ENCODE data around the gene HSPA5. TPM values are rescaled to one million over a fixed set of nuclear protein-coding genes. Genes with fewer than 3 reads are reported as not detected.
A peak's percentile ranks its signal among the peaks of the same experiment; 100 is the strongest.
"Not testable (repeated sequence)": the region's sequence is repeated elsewhere in the genome, so short reads cannot be mapped to it uniquely, and the experiment has no call there.

Gene HSPA5
- total RNA-seq (2014; rRNA removed; shearing (Covaris generic); ENCODE audit: low replicate concordance): 117 and 156 TPM in 2 replicates

GRCh38 chr9:125241000-125241862 is at the start of gene HSPA5:
Gene HSPA5 (minus strand): TSS chr9:125241343. CDS start chr9:125241126, 217 bp downstream.
- H3K4me3 ChIP-seq: peak within 1 kb of the TSS; percentile 86
- no peaks in the 10 kb centered on the region for H3K9me3 ChIP-seq
- DNase-seq: peak; percentile 99
- H3K36me3 ChIP-seq: peaks cover 48% of the 10 kb centered on the region
- H3K27me3 ChIP-seq: no peaks in the 10 kb centered on the region

- H3K27me3 ChIP-seq, H3K9me3 ChIP-seq, H3K4me3 ChIP-seq, H3K36me3 ChIP-seq, DNase-seq: not testable (repeated sequence)
Observed at GRCh38 chr9:125286935-125287433, 45.8 kb upstream of the HSPA5 start.

GRCh38 chr9:125284855-125285254 is 43.7 kb upstream of the HSPA5 start:
- DNase-seq: no peak
- Histone ChIP-seq H3K27me3 (no peaks in the 10 kb centered on the region), H3K4me3 (no peak overlapping the region), H3K36me3 (peaks cover 4% of the 10 kb centered on the region; the same call in 1 of the 2 replicates), H3K9me3 (no peaks in the 10 kb centered on the region)

- H3K9me3 ChIP-seq: no peaks in the 10 kb centered on the region
- no peak overlapping the region for H3K4me3 ChIP-seq
- DNase-seq: no peak
- H3K27me3 ChIP-seq: no peaks in the 10 kb centered on the region
- peaks cover 5% of the 10 kb centered on the region for H3K36me3 ChIP-seq
Observed at GRCh38 chr9:125280945-125281344, 39.8 kb upstream of the HSPA5 start.

- no peaks in the 10 kb centered on the region for H3K27me3 ChIP-seq
- H3K36me3 ChIP-seq: peaks cover 7% of the 10 kb centered on the region
- H3K9me3 ChIP-seq: no peaks in the 10 kb centered on the region
- H3K4me3 ChIP-seq: no peak overlapping the region
- no peak for DNase-seq
Observed at GRCh38 chr9:125277411-125277810, 36.3 kb upstream of the HSPA5 start.

GRCh38 chr9:125276771-125277170 is 35.6 kb upstream of the HSPA5 start:
- Histone ChIP-seq H3K27me3 (no peaks in the 10 kb centered on the region), H3K4me3 (no peak overlapping the region), H3K36me3 (peaks cover 7% of the 10 kb centered on the region), H3K9me3 (no peaks in the 10 kb centered on the region)
- DNase-seq: no peak

- no peaks in the 10 kb centered on the region for H3K9me3 ChIP-seq
- no peak overlapping the region for H3K4me3 ChIP-seq
- no peak for DNase-seq
- no peaks in the 10 kb centered on the region for H3K27me3 ChIP-seq
- H3K36me3 ChIP-seq: peaks cover 17% of the 10 kb centered on the region
Observed at GRCh38 chr9:125272697-125273096, 31.6 kb upstream of the HSPA5 start.

- DNase-seq: no peak
- Histone ChIP-seq H3K4me3 (no peak overlapping the region), H3K36me3 (peaks cover 30% of the 10 kb centered on the region), H3K9me3 (no peaks in the 10 kb centered on the region), H3K27me3 (no peaks in the 10 kb centered on the region)
Observed at GRCh38 chr9:125271081-125271480, 29.9 kb upstream of the HSPA5 start.

GRCh38 chr9:125269014-125269397 is 27.9 kb upstream of the HSPA5 start:
- Histone ChIP-seq H3K36me3 (peaks cover 30% of the 10 kb centered on the region), H3K4me3 (no peak overlapping the region)
- no peak for DNase-seq

GRCh38 chr9:125268394-125269013 is 27.4 kb upstream of the HSPA5 start:
- H3K36me3 ChIP-seq: peaks cover 32% of the 10 kb centered on the region
- DNase-seq: no peak
- H3K27me3 ChIP-seq: no peaks in the 10 kb centered on the region
- H3K9me3 ChIP-seq: no peaks in the 10 kb centered on the region
- no peak overlapping the region for H3K4me3 ChIP-seq

More at GRCh38 chr9:125269014-125269397, 27.9 kb upstream of the HSPA5 start:
- no peaks in the 10 kb centered on the region for H3K9me3 ChIP-seq
- H3K27me3 ChIP-seq: no peaks in the 10 kb centered on the region

GRCh38 chr9:125264068-125264467 is 22.9 kb upstream of the HSPA5 start:
- not testable (repeated sequence) for H3K9me3 ChIP-seq, H3K27me3 ChIP-seq, H3K4me3 ChIP-seq, DNase-seq
- H3K36me3 ChIP-seq: peaks cover 27% of the 10 kb centered on the region

- Histone ChIP-seq H3K27me3 (no peaks in the 10 kb centered on the region), H3K36me3 (peaks cover 22% of the 10 kb centered on the region), H3K4me3 (peak overlapping the region; percentile 86), H3K9me3 (no peaks in the 10 kb centered on the region)
- no peak for DNase-seq
Observed at GRCh38 chr9:125262294-125262991, 21.3 kb upstream of the HSPA5 start.

GRCh38 chr9:125261501-125262293 is 20.6 kb upstream of the HSPA5 start, which contains the start of gene GAPVD1:
Gene GAPVD1 (plus strand): TSS chr9:125261826. CDS start chr9:125298922, 37,096 bp downstream.
- H3K4me3 ChIP-seq: peak within 1 kb of the TSS; percentile 86
- peak; percentile 97 for DNase-seq
- no peaks in the 10 kb centered on the region for H3K9me3 ChIP-seq
- peaks cover 16% of the 10 kb centered on the region for H3K36me3 ChIP-seq
- H3K27me3 ChIP-seq: no peaks in the 10 kb centered on the region

GRCh38 chr9:125260561-125260960 is 19.4 kb upstream of the HSPA5 start:
- Histone ChIP-seq H3K9me3 (no peaks in the 10 kb centered on the region), H3K4me3 (no peak overlapping the region), H3K36me3 (peaks cover 11% of the 10 kb centered on the region), H3K27me3 (no peaks in the 10 kb centered on the region)
- DNase-seq: no peak

GRCh38 chr9:125258832-125259534 is 17.8 kb upstream of the HSPA5 start:
- H3K27me3 ChIP-seq: no peaks in the 10 kb centered on the region
- H3K4me3 ChIP-seq: no peak overlapping the region
- DNase-seq: no peak

More at GRCh38 chr9:125258832-125259534, 17.8 kb upstream of the HSPA5 start:
- Histone ChIP-seq H3K9me3 (no peaks in the 10 kb centered on the region), H3K36me3 (peaks cover 8% of the 10 kb centered on the region)

All from MG63 (cell line).